CD14-positive monocyte (primary cell): ENCODE data around the gene CACNA1H. TPM values are rescaled to one million over a fixed set of nuclear protein-coding genes. Genes with fewer than 3 reads are reported as not detected.

Experiments
- DNase-seq, 3 donors: peaks; one replicate each; pipeline ENCODE4 v3.0.0-alpha.2; 2011 to 2022
- H2AFZ ChIP-seq: 2 replicates; pipeline ENCODE4 v1.6.0; 2012; ENCODE audit warnings: mild to moderate bottlenecking, low read depth, low read length, inconsistent platforms; ENCODE audit not compliant: insufficient read depth, poor library complexity, severe bottlenecking
- H3K27ac ChIP-seq, 2 donors: 1 replicate in 1 of 2; 2 replicates in 1 of 2; pipeline ENCODE4 v1.5.1; 2012 to 2013; ENCODE audit warnings: low read length in 2 of 2, control low read depth in 1 of 2, inconsistent platforms in 1 of 2, low read depth in 1 of 2, mild to moderate bottlenecking in 1 of 2
- H3K27me3 ChIP-seq, 2 donors: one replicate each; pipeline versions ENCODE4 v1.6.0 to v1.6.1; 2011 to 2013; ENCODE audit warnings: low read length in 2 of 2; ENCODE audit not compliant: control insufficient read depth in 2 of 2, insufficient read depth in 2 of 2
- H3K36me3 ChIP-seq, 2 donors: replicated peaks in 1 of 2; 1 replicate in 1 of 2; 2 replicates in 1 of 2; pipeline versions ENCODE4 v1.5.1 to v1.6.1; 2012 to 2013; ENCODE audit warnings: low read length in 2 of 2, control low read depth in 1 of 2, inconsistent platforms in 1 of 2, mild to moderate bottlenecking in 1 of 2; ENCODE audit not compliant: insufficient read depth in 2 of 2, control insufficient read depth in 1 of 2
- H3K4me1 ChIP-seq, 2 donors: 1 replicate in 1 of 2; 2 replicates in 1 of 2; pipeline versions ENCODE4 v1.5.1 to v1.6.1; 2012 to 2013; ENCODE audit warnings: low read length in 2 of 2, control low read depth in 1 of 2, inconsistent platforms in 1 of 2, mild to moderate bottlenecking in 1 of 2, moderate library complexity in 1 of 2; ENCODE audit not compliant: insufficient read depth in 2 of 2, control insufficient read depth in 1 of 2
- H3K4me2 ChIP-seq: replicated peaks from 2 replicates; pipeline ENCODE3; 2012; ENCODE audit warnings: low read length, moderate library complexity, mild to moderate bottlenecking; ENCODE audit not compliant: poor library complexity, severe bottlenecking; ENCODE audit errors: extremely low read depth
- H3K4me3 ChIP-seq, 3 experiments: fragments of 200-600 bp in 1 of 3; sonication (generic) in 1 of 3; replicated peaks in 1 of 3; 1 replicate in 2 of 3; 2 replicates in 1 of 3; pipeline ENCODE4 v1.5.1; 2011 to 2013; ENCODE audit warnings: low read length in 3 of 3, mild to moderate bottlenecking in 3 of 3, control low read depth in 2 of 3, low read depth in 2 of 3, inconsistent platforms in 1 of 3, moderate library complexity in 1 of 3
- H3K79me2 ChIP-seq: 2 replicates; pipeline ENCODE4 v1.6.0; 2012; ENCODE audit warnings: mild to moderate bottlenecking, control low read depth, inconsistent platforms, low read length, moderate library complexity; ENCODE audit not compliant: insufficient read depth
- H3K9ac ChIP-seq: 2 replicates; pipeline ENCODE4 v1.6.0; 2017; ENCODE audit warnings: low read length, mild to moderate bottlenecking; ENCODE audit not compliant: insufficient read depth, poor library complexity, severe bottlenecking
- H3K9me3 ChIP-seq, 2 donors: replicated peaks in 1 of 2; 1 replicate in 1 of 2; 2 replicates in 1 of 2; pipeline versions ENCODE4 v1.5.1 to v1.6.1; 2012 to 2013; ENCODE audit warnings: low read length in 2 of 2, control low read depth in 1 of 2; ENCODE audit not compliant: control insufficient read depth in 1 of 2, insufficient read depth in 1 of 2
- H4K20me1 ChIP-seq: 2 replicates; pipeline ENCODE4 v1.6.0; 2012; ENCODE audit warnings: mild to moderate bottlenecking, low read length, control low read depth, moderate library complexity; ENCODE audit not compliant: insufficient read depth
- H3K27ac Mint-ChIP-seq, 7 donors: one replicate each; pipeline ENCODE4 v1.8.0; 2020; ENCODE audit warnings: mild to moderate bottlenecking in 7 of 7, mixed read lengths in 7 of 7, moderate library complexity in 6 of 7, inconsistent platforms in 2 of 7
- H3K27me3 Mint-ChIP-seq, 3 donors: one replicate each; pipeline ENCODE4 v1.8.0; 2021 to 2022; ENCODE audit warnings: low read depth in 3 of 3, mild to moderate bottlenecking in 3 of 3, mixed read lengths in 3 of 3, moderate library complexity in 3 of 3, inconsistent platforms in 1 of 3
- H3K36me3 Mint-ChIP-seq, 2 donors: one replicate each; pipeline ENCODE4 v1.8.0; 2020; ENCODE audit warnings: mixed read lengths in 2 of 2, inconsistent platforms in 1 of 2, mild to moderate bottlenecking in 1 of 2
- H3K4me1 Mint-ChIP-seq: one replicate; pipeline ENCODE4 v1.8.0; 2020; ENCODE audit warnings: mild to moderate bottlenecking, mixed read lengths
- H3K4me3 Mint-ChIP-seq, 2 donors: one replicate each; pipeline ENCODE4 v1.8.0; 2020; ENCODE audit warnings: mild to moderate bottlenecking in 2 of 2, mixed read lengths in 2 of 2, moderate library complexity in 1 of 2
- H3K9me3 Mint-ChIP-seq, 7 donors: one replicate each; pipeline ENCODE4 v1.8.0; 2020 to 2022; ENCODE audit warnings: mixed read lengths in 7 of 7, mild to moderate bottlenecking in 6 of 7, moderate library complexity in 6 of 7, inconsistent platforms in 2 of 7
- WGBS: methylation state at CpG from one replicate; pipeline ENCODE4 v1.1.5; 2013; ENCODE audit warnings: missing lambda C conversion rate; ENCODE audit not compliant: insufficient coverage; 5-methylcytosine and 5-hydroxymethylcytosine counted together
- intact Hi-C, 2 donors: fragments of 100-400 bp; cut with micrococcal nuclease; formaldehyde crosslinking; loops; one replicate each; pipeline versions ENCODE4 v1.15.0 to v1.15.1; 2023
- polyA plus RNA-seq, 3 donors: library from polyadenylated mRNA; depleted of rRNA in 1 of 3; unstranded in 2 of 3; stranded (reverse) in 1 of 3; fragments of 300-500 nt in 2 of 3; fragments of >200 nt in 1 of 3; fragmentation: Illumina TruSeq in 2 of 3; gene quantifications; 1 replicate in 2 of 3; 2 replicates in 1 of 3; pipeline ENCODE4 v1.2.3, GENCODE V29; 2012 to 2021
- TF ChIP-seq, protein P1 (sequence below): fragments of 200-600 bp; IDR thresholded peaks from one replicate; pipeline ENCODE4 v1.8.0; 2022; ENCODE audit warnings: antibody characterized with exemption, mild to moderate bottlenecking

Gene CACNA1H
- polyA plus RNA-seq, 3 donors = not detected

DNA sequence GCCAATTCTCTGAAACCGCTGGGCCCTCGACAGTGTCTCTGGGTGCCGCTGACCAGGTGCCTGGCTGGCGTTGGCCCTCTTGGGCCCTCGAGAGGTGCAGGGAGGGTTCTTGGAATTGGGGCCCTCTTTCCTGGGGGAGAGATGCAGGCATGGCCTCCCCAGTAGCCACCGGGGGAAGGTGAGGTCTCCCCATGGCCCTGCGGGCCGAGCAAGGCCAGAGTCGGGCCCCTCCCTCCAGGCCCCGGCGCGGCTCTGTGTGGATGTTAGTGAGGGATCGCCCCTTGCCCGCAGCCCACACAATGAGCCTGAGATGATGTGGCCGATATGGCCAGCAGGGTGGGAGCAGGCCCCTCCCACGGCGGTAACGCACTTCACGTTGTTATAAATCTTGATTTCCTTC lies 33.8 kb upstream of the CACNA1H start:
- Histone ChIP-seq H3K27ac (no peak overlapping the region), H3K9me3 (no peaks in the 10 kb centered on the region), H4K20me1 (no peaks in the 10 kb centered on the region), H3K79me2 (no peaks in the 10 kb centered on the region), H3K4me1 (no peaks in the 10 kb centered on the region), H3K27me3 (no peaks in the 10 kb centered on the region), H3K36me3 (no peaks in the 10 kb centered on the region), H3K9ac (no peak overlapping the region), H3K4me2 (no peak overlapping the region), H3K4me3 (no peak overlapping the region), H2AFZ (no peak overlapping the region)
- intact Hi-C loops = no loop called here
- Mint-ChIP-seq H3K36me3 (no peaks in the 10 kb centered on the region), H3K9me3 (no peaks in the 10 kb centered on the region), H3K4me3 (no peak overlapping the region), H3K4me1 (no peaks in the 10 kb centered on the region), H3K27me3 (peaks cover 2 to 11% (median 3%) of the 10 kb centered on the region in 3 donors), H3K27ac (no peak overlapping the region)
- TF ChIP-seq, protein P1, sequence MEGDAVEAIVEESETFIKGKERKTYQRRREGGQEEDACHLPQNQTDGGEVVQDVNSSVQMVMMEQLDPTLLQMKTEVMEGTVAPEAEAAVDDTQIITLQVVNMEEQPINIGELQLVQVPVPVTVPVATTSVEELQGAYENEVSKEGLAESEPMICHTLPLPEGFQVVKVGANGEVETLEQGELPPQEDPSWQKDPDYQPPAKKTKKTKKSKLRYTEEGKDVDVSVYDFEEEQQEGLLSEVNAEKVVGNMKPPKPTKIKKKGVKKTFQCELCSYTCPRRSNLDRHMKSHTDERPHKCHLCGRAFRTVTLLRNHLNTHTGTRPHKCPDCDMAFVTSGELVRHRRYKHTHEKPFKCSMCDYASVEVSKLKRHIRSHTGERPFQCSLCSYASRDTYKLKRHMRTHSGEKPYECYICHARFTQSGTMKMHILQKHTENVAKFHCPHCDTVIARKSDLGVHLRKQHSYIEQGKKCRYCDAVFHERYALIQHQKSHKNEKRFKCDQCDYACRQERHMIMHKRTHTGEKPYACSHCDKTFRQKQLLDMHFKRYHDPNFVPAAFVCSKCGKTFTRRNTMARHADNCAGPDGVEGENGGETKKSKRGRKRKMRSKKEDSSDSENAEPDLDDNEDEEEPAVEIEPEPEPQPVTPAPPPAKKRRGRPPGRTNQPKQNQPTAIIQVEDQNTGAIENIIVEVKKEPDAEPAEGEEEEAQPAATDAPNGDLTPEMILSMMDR = no peak
- WGBS = 80% methylated on average over 10 of the region's 19 CpGs
- no peak for DNase-seq

DNA sequence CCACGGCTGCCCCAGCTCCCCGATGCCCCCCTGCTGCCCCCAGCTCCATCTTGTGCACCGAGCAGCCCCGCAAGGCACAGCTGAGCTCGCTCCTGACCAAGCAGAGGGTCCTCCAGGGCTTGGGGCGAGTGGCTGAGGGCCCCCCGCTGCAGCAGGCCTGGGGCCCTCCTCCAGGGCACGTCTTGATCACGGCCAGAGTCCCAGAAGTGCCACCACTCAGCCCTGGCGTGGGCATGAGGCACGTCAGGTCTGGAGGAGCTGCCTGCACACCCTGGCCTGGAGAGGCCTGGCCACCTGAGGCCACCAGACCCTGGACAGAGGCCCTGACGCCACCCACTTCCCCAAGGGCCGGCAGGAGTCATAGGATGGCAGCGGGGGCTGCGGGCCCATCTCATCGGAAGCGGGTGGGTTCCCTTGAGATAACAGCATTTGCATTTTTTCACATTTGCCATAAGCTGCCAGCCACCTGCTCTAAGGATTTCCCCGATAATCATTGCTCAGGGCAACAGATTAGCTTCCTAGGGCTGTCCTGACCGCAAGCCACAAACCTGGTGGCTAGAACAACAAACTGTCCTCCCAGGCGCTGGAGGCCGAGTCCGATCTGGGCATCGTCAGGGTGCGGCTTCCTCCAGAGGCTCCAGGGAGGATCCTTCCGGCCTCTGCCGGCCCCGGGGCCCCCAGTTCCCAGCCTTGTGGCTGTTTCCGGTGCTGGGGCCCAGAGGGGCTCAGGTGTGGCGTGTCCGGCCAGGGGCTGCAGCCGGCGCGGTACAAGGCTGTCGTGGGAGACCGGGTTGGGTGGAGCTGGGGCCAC lies 32.9 kb upstream of the CACNA1H start:
- Histone ChIP-seq H3K9me3 (no peaks in the 10 kb centered on the region), H2AFZ (no peak overlapping the region), H3K9ac (no peak overlapping the region), H3K4me2 (no peak overlapping the region), H3K4me3 (no peak overlapping the region), H4K20me1 (no peaks in the 10 kb centered on the region), H3K4me1 (no peaks in the 10 kb centered on the region), H3K27ac (no peak overlapping the region), H3K36me3 (no peaks in the 10 kb centered on the region), H3K79me2 (no peaks in the 10 kb centered on the region), H3K27me3 (no peaks in the 10 kb centered on the region)
- no peaks in the 10 kb centered on the region for H3K36me3 Mint-ChIP-seq
- H3K4me1 Mint-ChIP-seq = no peaks in the 10 kb centered on the region
- TF ChIP-seq, protein P1 = no peak
- no peak overlapping the region for H3K27ac Mint-ChIP-seq
- H3K4me3 Mint-ChIP-seq = no peak overlapping the region
- peaks cover 2 to 11% (median 3%) of the 10 kb centered on the region in 3 donors for H3K27me3 Mint-ChIP-seq
- WGBS = 72% methylated on average over 34 of the region's 35 CpGs
- no peak for DNase-seq
- no peaks in the 10 kb centered on the region for H3K9me3 Mint-ChIP-seq
- intact Hi-C loops = no loop called here
